GM12878 (cell line): ENCODE measurements around the gene ZNF732.

Experiments used
- BHLHE40 ChIP-seq, 2 experiments: fragments of 450-650 bp in 1 of 2; IDR thresholded peaks; 2 replicates each; pipeline ENCODE4 v1.6.1; 2011 to 2017; ENCODE audit warnings: low read depth in 2 of 2, borderline replicate concordance in 1 of 2, improper control_type of control experiment in 1 of 2, low read length in 1 of 2, mild to moderate bottlenecking in 1 of 2
- BRCA1 ChIP-seq: IDR thresholded peaks from 2 replicates; pipeline ENCODE4 v1.6.1; 2011; ENCODE audit warnings: low read depth, low read length, improper control_type of control experiment
- CHD1 ChIP-seq: IDR thresholded peaks from 2 replicates; pipeline ENCODE4 v1.6.1; 2012; ENCODE audit warnings: low read depth, low read length, improper control_type of control experiment
- EGR1 ChIP-seq, 2 experiments: IDR thresholded peaks; 1 replicate in 1 of 2; 2 replicates in 1 of 2; pipeline ENCODE4 v1.6.1; 2011 to 2012; ENCODE audit warnings: low read depth in 2 of 2, low read length in 2 of 2, borderline replicate concordance in 1 of 2, mild to moderate bottlenecking in 1 of 2, moderate library complexity in 1 of 2
- HDAC6 ChIP-seq: fragments of 200-600 bp; sonication (generic); IDR thresholded peaks from one replicate; pipeline ENCODE4 v1.8.0; 2017; ENCODE audit warnings: antibody characterized with exemption; ENCODE audit not compliant: unreplicated experiment
- MYC ChIP-seq: IDR thresholded peaks from 2 replicates; pipeline ENCODE4 v1.6.1; 2011; ENCODE audit warnings: mild to moderate bottlenecking, low read length, moderate library complexity, inconsistent platforms; ENCODE audit not compliant: insufficient read depth, insufficient replicate concordance, insufficient read length, severe bottlenecking
- NR2C1 ChIP-seq: fragments of 450-650 bp; IDR thresholded peaks from 2 replicates; pipeline ENCODE4 v1.6.1; 2017; ENCODE audit warnings: antibody characterized with exemption, mild to moderate bottlenecking, moderate library complexity
- POLR2AphosphoS2 ChIP-seq: IDR thresholded peaks from 2 replicates; pipeline ENCODE4 v1.6.1; 2011; ENCODE audit warnings: low read depth, mild to moderate bottlenecking, low read length, improper control_type of control experiment, moderate library complexity
- RBBP5 ChIP-seq: fragments of 200-600 bp; sonication (generic); conservative IDR thresholded peaks from 2 replicates; pipeline ENCODE4 v1.6.1; 2016
- RFX5 ChIP-seq: IDR thresholded peaks from 2 replicates; pipeline ENCODE4 v1.6.1; 2011; ENCODE audit warnings: low read depth, low read length, improper control_type of control experiment
- ZZZ3 ChIP-seq: IDR thresholded peaks from 2 replicates; pipeline ENCODE4 v1.6.1; 2011; ENCODE audit warnings: low read depth; ENCODE audit not compliant: control insufficient read depth, insufficient read length
- TF ChIP-seq, protein P1 (sequence below), 3 experiments: IDR thresholded peaks in 2 of 3; conservative IDR thresholded peaks in 1 of 3; 2 replicates each; pipeline ENCODE4 v1.5.1; 2011; ENCODE audit warnings: low read depth in 3 of 3, low read length in 3 of 3, mild to moderate bottlenecking in 3 of 3, control low read depth in 2 of 3, moderate library complexity in 2 of 3, inconsistent platforms in 1 of 3, mixed read lengths in 1 of 3; ENCODE audit not compliant: control insufficient read depth in 2 of 3, insufficient read depth in 1 of 3; ENCODE audit errors: extremely low read depth in 1 of 3
- TF ChIP-seq, protein P2 (sequence below): IDR thresholded peaks from 2 replicates; pipeline ENCODE4 v1.6.1; 2012; ENCODE audit warnings: low read length, inconsistent platforms
- TF ChIP-seq, protein P3 (sequence below): fragments of 450-650 bp; IDR thresholded peaks from 2 replicates; pipeline ENCODE4 v1.6.1; 2017; ENCODE audit warnings: antibody characterized with exemption, mild to moderate bottlenecking, moderate library complexity

DNA sequence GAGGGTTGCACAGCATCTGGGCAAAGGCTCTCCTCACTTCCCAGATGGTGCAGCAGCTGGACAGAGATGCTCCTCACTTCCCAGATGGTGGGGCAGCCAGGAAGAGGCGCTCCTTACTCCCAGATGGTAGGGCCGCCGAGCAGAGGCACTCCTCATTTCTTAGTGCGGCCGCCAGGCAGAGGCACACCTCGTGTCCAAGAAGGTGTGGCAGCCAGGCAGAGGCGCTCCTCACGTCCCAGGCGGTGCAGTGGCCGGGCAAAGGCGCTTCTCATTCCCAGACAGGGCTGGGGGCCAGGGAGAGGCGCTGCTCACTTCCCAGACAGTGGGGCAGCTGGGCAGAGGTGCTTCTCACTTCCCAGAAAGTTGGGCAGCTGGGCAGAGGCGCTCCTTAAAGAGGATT is 48.8 kb downstream of the ZNF732 start:
- TF ChIP-seq RBBP5 (no peak), MYC (no peak), HDAC6 (no peak), NR2C1 (no peak), CHD1 (no peak), BHLHE40 (IDR thresholded peaks at IDR 0.05; ENCODE audit: borderline replicate concordance in 1 of 2, low read depth in 2 of 2, low read length in 1 of 2) (no peak), RFX5 (no peak), POLR2AphosphoS2 (no peak), ZZZ3 (no peak), BRCA1 (no peak), EGR1 (IDR thresholded peaks at IDR 0.05; ENCODE audit: borderline replicate concordance in 1 of 2, low read depth in 2 of 2, low read length in 2 of 2) (no peak)
- TF ChIP-seq, protein P1, sequence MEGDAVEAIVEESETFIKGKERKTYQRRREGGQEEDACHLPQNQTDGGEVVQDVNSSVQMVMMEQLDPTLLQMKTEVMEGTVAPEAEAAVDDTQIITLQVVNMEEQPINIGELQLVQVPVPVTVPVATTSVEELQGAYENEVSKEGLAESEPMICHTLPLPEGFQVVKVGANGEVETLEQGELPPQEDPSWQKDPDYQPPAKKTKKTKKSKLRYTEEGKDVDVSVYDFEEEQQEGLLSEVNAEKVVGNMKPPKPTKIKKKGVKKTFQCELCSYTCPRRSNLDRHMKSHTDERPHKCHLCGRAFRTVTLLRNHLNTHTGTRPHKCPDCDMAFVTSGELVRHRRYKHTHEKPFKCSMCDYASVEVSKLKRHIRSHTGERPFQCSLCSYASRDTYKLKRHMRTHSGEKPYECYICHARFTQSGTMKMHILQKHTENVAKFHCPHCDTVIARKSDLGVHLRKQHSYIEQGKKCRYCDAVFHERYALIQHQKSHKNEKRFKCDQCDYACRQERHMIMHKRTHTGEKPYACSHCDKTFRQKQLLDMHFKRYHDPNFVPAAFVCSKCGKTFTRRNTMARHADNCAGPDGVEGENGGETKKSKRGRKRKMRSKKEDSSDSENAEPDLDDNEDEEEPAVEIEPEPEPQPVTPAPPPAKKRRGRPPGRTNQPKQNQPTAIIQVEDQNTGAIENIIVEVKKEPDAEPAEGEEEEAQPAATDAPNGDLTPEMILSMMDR (IDR thresholded peaks at IDR 0.05 in 2 of 3, conservative IDR thresholded peaks at IDR 0.05 in 1 of 3; ENCODE audit: control insufficient read depth in 2 of 3, extremely low read depth in 1 of 3, insufficient read depth in 1 of 3, low read depth in 3 of 3, low read length in 3 of 3), result no peak
- TF ChIP-seq, protein P2, sequence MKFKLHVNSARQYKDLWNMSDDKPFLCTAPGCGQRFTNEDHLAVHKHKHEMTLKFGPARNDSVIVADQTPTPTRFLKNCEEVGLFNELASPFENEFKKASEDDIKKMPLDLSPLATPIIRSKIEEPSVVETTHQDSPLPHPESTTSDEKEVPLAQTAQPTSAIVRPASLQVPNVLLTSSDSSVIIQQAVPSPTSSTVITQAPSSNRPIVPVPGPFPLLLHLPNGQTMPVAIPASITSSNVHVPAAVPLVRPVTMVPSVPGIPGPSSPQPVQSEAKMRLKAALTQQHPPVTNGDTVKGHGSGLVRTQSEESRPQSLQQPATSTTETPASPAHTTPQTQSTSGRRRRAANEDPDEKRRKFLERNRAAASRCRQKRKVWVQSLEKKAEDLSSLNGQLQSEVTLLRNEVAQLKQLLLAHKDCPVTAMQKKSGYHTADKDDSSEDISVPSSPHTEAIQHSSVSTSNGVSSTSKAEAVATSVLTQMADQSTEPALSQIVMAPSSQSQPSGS, result no peak
- TF ChIP-seq, protein P3, sequence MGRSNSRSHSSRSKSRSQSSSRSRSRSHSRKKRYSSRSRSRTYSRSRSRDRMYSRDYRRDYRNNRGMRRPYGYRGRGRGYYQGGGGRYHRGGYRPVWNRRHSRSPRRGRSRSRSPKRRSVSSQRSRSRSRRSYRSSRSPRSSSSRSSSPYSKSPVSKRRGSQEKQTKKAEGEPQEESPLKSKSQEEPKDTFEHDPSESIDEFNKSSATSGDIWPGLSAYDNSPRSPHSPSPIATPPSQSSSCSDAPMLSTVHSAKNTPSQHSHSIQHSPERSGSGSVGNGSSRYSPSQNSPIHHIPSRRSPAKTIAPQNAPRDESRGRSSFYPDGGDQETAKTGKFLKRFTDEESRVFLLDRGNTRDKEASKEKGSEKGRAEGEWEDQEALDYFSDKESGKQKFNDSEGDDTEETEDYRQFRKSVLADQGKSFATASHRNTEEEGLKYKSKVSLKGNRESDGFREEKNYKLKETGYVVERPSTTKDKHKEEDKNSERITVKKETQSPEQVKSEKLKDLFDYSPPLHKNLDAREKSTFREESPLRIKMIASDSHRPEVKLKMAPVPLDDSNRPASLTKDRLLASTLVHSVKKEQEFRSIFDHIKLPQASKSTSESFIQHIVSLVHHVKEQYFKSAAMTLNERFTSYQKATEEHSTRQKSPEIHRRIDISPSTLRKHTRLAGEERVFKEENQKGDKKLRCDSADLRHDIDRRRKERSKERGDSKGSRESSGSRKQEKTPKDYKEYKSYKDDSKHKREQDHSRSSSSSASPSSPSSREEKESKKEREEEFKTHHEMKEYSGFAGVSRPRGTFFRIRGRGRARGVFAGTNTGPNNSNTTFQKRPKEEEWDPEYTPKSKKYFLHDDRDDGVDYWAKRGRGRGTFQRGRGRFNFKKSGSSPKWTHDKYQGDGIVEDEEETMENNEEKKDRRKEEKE, result no peak
